ENCODE measurements around the gene PLSCR4.

Gene PLSCR4

GRCh38 chr3:146195030-146195429 lies 55.9 kb downstream of the PLSCR4 start:
- no peak for DNase-seq (ENCODE audit: low read depth in 2 of 2)

GRCh38 chr3:146191051-146191450 lies 59.9 kb downstream of the PLSCR4 start:
- DNase-seq (ENCODE audit: low read depth in 2 of 2): no peak

GRCh38 chr3:146189519-146190173 lies 61.3 kb downstream of the PLSCR4 start:
- DNase-seq (ENCODE audit: low read depth in 2 of 2): no peak

GRCh38 chr3:146187334-146187950 lies 63.5 kb downstream of the PLSCR4 start:
- no peak for DNase-seq (ENCODE audit: low read depth in 2 of 2)

- DNase-seq (ENCODE audit: low read depth in 2 of 2): no peak
These were observed 66.5 kb downstream of the PLSCR4 start for GRCh38 chr3:146184241-146185015.

- DNase-seq (ENCODE audit: low read depth in 2 of 2): no peak
These were observed 69.7 kb downstream of the PLSCR4 start for GRCh38 chr3:146181216-146181615.

- no peak for DNase-seq (ENCODE audit: low read depth in 2 of 2)
These were observed 70.5 kb downstream of the PLSCR4 start for GRCh38 chr3:146180376-146180775.

- DNase-seq (ENCODE audit: low read depth in 2 of 2): no peak
These were observed 72.8 kb downstream of the PLSCR4 start for GRCh38 chr3:146178006-146178689.

GRCh38 chr3:146177519-146177918 lies 73.4 kb downstream of the PLSCR4 start:
- DNase-seq (ENCODE audit: low read depth in 2 of 2): no peak

- DNase-seq (ENCODE audit: low read depth in 2 of 2): no peak
These were observed 73.8 kb downstream of the PLSCR4 start for GRCh38 chr3:146177072-146177471.

GRCh38 chr3:146172586-146172985 lies 78.3 kb downstream of the PLSCR4 start:
- DNase-seq (ENCODE audit: low read depth in 2 of 2): no peak

GRCh38 chr3:146170591-146170990 lies 80.3 kb downstream of the PLSCR4 start:
- DNase-seq (ENCODE audit: low read depth in 2 of 2): no peak

- no peak for DNase-seq (ENCODE audit: low read depth in 2 of 2)
These were observed 81.0 kb downstream of the PLSCR4 start for GRCh38 chr3:146169891-146170290.

GRCh38 chr3:146166826-146167225 lies 84.1 kb downstream of the PLSCR4 start:
- no peak for DNase-seq (ENCODE audit: low read depth in 2 of 2)

GRCh38 chr3:146166415-146166821 lies 84.5 kb downstream of the PLSCR4 start:
- no peak for DNase-seq (ENCODE audit: low read depth in 2 of 2)

GRCh38 chr3:146165877-146166276 lies 85.0 kb downstream of the PLSCR4 start:
- no peak for DNase-seq (ENCODE audit: low read depth in 2 of 2)

- no peak for DNase-seq (ENCODE audit: low read depth in 2 of 2)
These were observed 85.7 kb downstream of the PLSCR4 start for GRCh38 chr3:146164971-146165769.

- DNase-seq (ENCODE audit: low read depth in 2 of 2): no peak
These were observed 86.4 kb downstream of the PLSCR4 start for GRCh38 chr3:146164506-146164905.

GRCh38 chr3:146164071-146164470 lies 86.8 kb downstream of the PLSCR4 start:
- no peak for DNase-seq (ENCODE audit: low read depth in 2 of 2)

GRCh38 chr3:146163584-146163983 lies 87.3 kb downstream of the PLSCR4 start:
- no peak for DNase-seq (ENCODE audit: low read depth in 2 of 2)

GRCh38 chr3:146162561-146162960 lies 88.3 kb downstream of the PLSCR4 start:
- no peak for DNase-seq (ENCODE audit: low read depth in 2 of 2)

- DNase-seq (ENCODE audit: low read depth in 2 of 2): no peak
These were observed 89.3 kb downstream of the PLSCR4 start for GRCh38 chr3:146161663-146162002.

Data from stimulated activated CD8-positive, alpha-beta memory T cell treated with anti-CD3 and anti-CD28 coated beads, Interleukin-2, amount 100 ng/mL, for 48 hours (primary cell).